ENCODE results near the gene C17orf50.

GRCh38 chr17:35734396-35734795 is 26.3 kb upstream of the C17orf50 start:
- TF ChIP-seq POLR2A (IDR thresholded peaks at IDR 0.05) (no peak), EP300 (IDR thresholded peaks at IDR 0.05; ENCODE audit: low read depth) (no peak)
- TF ChIP-seq, protein P1, sequence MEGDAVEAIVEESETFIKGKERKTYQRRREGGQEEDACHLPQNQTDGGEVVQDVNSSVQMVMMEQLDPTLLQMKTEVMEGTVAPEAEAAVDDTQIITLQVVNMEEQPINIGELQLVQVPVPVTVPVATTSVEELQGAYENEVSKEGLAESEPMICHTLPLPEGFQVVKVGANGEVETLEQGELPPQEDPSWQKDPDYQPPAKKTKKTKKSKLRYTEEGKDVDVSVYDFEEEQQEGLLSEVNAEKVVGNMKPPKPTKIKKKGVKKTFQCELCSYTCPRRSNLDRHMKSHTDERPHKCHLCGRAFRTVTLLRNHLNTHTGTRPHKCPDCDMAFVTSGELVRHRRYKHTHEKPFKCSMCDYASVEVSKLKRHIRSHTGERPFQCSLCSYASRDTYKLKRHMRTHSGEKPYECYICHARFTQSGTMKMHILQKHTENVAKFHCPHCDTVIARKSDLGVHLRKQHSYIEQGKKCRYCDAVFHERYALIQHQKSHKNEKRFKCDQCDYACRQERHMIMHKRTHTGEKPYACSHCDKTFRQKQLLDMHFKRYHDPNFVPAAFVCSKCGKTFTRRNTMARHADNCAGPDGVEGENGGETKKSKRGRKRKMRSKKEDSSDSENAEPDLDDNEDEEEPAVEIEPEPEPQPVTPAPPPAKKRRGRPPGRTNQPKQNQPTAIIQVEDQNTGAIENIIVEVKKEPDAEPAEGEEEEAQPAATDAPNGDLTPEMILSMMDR (IDR thresholded peaks at IDR 0.05) = no peak
